NT2/D1 (cell line): ENCODE measurements around the gene C17orf75.

Experiments
- SUZ12 ChIP-seq: IDR thresholded peaks from 2 replicates; pipeline ENCODE4 v1.6.1; 2011; ENCODE audit not compliant: insufficient read length, insufficient read depth; ENCODE audit errors: extremely low read depth
- YY1 ChIP-seq: IDR thresholded peaks from 2 replicates; pipeline ENCODE4 v1.6.1; 2011; ENCODE audit not compliant: insufficient read length, insufficient read depth
- ZNF274 ChIP-seq: IDR thresholded peaks from 2 replicates; pipeline ENCODE4 v1.6.1; 2011; ENCODE audit warnings: mild to moderate bottlenecking, low read depth, low read length

GRCh38 chr17:32285746-32286517, 56.0 kb downstream of the C17orf75 start:
- no peak for TF ChIP-seq YY1
- no peak for TF ChIP-seq ZNF274
- TF ChIP-seq SUZ12, result no peak
